ENCODE data around the gene KLHL4.
"Not testable (repeated sequence)": the region's sequence is repeated elsewhere in the genome, so short reads cannot be mapped to it uniquely, and the experiment has no call there.

KLHL4 gene

DNA sequence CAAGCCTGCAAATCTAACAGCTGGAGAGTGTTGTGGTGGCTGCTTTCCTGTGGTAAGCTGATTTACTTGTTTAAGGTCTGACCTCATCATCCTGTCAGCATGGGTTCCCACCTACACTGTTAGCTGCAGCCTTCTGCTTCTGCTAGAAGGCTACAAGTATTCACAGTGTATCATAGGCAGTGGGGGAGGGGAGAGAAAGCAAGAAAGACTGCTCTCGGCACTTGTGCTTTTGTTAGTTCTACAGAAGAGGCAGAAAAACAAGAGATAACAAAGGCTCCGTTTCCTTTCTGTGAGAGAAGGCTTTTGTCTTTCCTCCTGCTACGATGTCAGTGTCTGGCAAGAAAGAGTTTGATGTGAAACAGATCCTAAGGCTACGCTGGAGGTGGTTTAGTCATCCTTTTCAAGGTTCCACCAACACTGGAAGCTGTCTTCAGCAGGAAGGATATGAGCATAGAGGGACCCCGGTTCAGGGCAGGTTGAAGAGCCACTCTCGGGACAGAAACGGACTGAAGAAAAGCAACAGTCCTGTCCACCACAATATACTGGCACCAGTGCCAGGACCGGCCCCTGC lies at the start of gene KLHL4:
TSS of gene KLHL4 (plus strand) at position 232 of the 571 bp plus-strand sequence. CDS start at position 324, 92 bp downstream.
- no peak for DNase-seq (ENCODE audit: low spot score)

DNA sequence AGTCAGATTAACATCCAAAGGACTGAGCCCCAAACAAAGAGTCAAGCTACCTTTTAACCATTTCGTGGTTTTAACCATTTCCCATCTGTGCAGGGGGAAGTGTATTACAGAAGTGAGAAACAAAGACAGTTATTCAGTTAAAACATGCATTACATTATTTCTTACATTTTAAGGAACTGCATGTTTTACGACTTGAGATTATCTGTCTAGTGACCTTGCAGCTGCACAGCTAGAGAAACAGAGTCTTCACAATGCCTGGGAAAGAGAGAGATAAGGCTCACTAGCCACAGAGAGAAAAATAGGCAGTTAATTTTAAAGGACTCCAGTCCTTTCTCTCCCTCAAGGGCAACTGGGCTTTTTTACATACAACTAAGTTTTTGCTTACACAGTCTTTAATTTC lies 48.7 kb upstream of the KLHL4 start:
- DNase-seq (ENCODE audit: low spot score) = no peak

- no peak for DNase-seq (ENCODE audit: low spot score)
Observed at GRCh38 chrX:87475793-87476192, 41.8 kb upstream of the KLHL4 start.

- DNase-seq (ENCODE audit: low spot score) = not testable (repeated sequence)
Observed at GRCh38 chrX:87478703-87479102, 38.9 kb upstream of the KLHL4 start.

DNA sequence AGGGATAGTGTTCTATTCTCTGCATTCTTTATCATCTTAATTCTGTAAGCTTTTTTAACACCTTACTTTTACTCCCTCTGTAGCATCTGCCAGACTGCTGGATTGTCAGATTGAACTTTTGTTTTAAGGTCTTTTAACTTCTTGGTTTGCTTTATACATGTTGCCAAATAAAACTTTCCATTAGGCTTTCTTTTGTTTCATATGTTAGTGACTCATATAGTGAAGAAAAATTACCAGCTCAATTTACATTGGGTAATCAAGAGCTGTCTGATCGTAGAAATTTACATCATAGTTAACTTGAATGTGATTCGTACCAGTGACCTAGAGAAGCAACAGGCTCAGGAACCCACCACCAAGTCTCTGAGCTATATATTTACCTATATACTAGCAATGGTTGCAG lies 28.5 kb upstream of the KLHL4 start:
- no peak for DNase-seq (ENCODE audit: low spot score)

- DNase-seq (ENCODE audit: low spot score) = no peak
Observed at GRCh38 chrX:87515836-87516235, 1.8 kb upstream of the KLHL4 start.

- no peak for DNase-seq (ENCODE audit: low spot score)
Observed at GRCh38 chrX:87516717-87517121, 883 bp upstream of the KLHL4 start.

- no peak for DNase-seq (ENCODE audit: low spot score)
Observed at GRCh38 chrX:87518504-87518903, 902 bp downstream of the KLHL4 start.

GRCh38 chrX:87525771-87526229 lies 8.2 kb downstream of the KLHL4 start:
- no peak for DNase-seq (ENCODE audit: low spot score)

DNA sequence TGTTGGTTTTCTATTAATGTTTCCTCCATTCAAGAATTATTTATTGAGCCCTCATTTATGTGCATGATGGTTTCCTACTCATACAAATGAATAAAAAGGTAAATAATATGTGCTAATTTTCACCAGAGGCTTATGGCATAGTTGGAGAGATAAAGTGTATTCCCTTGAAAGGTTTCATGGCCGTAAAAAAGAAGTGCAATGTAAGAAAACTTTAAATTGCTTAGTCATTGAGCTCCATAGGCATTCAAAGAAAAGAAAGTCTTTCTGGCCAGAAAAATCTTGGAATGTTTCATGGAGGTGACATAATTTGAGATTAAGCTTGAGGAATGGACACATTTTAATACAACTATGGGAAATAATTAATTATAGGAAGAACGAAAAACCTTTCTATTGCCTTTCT lies 8.7 kb downstream of the KLHL4 start:
- no peak for DNase-seq (ENCODE audit: low spot score)

- no peak for DNase-seq (ENCODE audit: low spot score)
Observed at GRCh38 chrX:87528487-87528886, 10.9 kb downstream of the KLHL4 start.

DNA sequence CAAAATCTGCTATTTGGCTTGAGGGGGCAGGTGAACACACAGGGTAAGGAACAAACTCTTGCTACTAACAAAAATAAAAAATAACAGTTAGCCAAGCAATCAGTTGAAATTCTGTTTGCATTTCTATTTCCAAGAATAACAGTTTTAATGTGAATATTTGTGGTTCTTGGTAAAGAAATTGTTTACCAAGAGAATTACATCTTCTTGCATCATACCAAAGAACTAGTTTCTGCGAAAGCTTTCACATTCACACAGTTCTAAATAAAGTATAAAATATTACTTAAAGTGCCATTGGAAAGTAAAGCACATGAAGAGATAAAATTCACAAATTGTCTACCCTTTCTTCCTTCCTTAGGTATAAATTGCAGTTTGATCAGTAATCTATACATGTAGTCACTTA lies 54.4 kb downstream of the KLHL4 start:
- no peak for DNase-seq (ENCODE audit: low spot score)

GRCh38 chrX:87572901-87573300 lies 55.3 kb downstream of the KLHL4 start:
- no peak for DNase-seq (ENCODE audit: low spot score)

GRCh38 chrX:87578978-87579377 lies 61.4 kb downstream of the KLHL4 start:
- DNase-seq (ENCODE audit: low spot score) = no peak

DNA sequence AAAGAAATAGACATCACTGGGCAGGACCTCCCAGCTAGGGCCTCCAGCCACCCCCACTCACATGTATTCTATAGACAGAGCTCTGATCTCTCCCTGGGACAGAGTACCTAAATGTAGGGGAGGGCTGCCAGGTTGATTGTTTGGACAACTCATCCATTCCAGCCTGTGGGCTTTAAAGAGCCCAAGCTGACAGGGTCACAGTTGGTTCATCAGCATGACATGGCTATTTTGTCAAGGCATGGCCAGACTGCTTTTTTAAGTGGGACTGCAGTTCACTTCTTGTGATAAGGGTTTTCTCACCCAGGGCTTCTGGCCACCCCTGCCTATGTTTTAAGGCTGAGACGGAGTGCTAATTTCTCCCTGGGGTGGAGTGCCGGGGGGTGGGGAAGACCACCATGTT lies 63.3 kb downstream of the KLHL4 start:
- DNase-seq (ENCODE audit: low spot score) = no peak

GRCh38 chrX:87582453-87582852 lies 64.9 kb downstream of the KLHL4 start:
- DNase-seq (ENCODE audit: low spot score) = no peak

DNA sequence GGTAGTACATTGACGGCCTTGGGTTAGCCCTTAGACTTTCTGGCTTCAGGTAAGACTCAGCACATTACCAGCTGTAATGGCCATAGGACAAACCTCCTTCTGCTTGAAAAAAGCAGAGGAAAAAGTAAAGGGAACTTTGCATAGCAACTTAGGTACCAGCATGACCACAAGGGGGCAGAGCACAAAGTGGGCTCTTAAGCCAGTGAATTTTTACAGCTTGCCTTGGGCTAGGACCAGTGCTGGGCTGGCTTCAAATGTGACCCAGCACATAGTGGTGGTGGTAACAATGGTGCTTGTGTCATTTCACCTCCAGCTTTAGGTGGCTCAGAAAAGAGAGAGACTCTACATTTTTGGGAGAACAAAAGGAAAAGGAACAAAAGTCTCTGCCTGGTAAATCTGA lies 66.1 kb downstream of the KLHL4 start:
- peak; percentile 15 for DNase-seq (ENCODE audit: low spot score)

GRCh38 chrX:87616371-87616770 lies 98.8 kb downstream of the KLHL4 start:
- no peak for DNase-seq (ENCODE audit: low spot score)

- no peak for DNase-seq (ENCODE audit: low spot score)
Observed at GRCh38 chrX:87621697-87622096, 104.1 kb downstream of the KLHL4 start.

- no peak for DNase-seq (ENCODE audit: low spot score)
Observed at GRCh38 chrX:87626996-87627395, 109.4 kb downstream of the KLHL4 start.

- DNase-seq (ENCODE audit: low spot score) = no peak
Observed at GRCh38 chrX:87634361-87634760, 116.8 kb downstream of the KLHL4 start.

DNA sequence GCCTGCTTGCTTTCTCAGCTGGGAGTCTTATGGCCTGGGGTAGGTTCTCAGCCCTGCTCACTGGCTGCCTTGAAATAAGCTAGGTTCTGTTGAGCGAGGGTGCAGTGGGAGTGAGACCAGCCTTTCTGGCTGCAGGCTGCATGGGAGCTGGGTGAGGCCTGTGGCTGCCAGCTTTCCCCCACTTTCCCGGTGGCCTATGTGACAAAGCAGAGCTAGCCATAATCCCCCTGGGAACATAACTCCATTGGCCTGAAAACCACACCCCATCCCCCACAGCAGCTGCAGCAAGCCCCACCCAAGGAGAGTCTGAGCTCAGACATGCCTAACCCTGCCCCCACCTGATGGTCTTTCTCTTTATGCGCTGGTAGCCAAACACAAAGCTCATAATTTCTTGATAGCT lies 118.9 kb downstream of the KLHL4 start:
- DNase-seq (ENCODE audit: low spot score) = no peak

DNA sequence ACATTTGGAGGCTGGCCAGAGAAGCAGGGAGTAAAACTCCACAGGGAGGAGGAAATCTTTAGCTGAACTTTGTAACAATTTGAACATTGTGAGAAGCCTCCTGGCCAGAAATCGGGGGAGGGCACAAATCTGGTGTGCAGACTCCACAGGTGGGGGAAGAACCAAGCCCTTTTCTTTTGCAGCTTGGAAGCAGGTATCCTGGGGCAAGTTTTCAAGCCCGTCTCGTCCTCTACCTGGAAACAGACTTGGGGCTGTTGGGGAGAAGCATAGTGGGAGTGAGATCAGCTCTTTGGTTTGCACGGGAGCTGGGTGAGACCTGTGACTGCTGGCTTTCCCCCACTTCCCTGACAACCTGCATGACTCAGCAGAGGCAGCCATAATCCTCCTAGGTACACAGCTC lies 123.8 kb downstream of the KLHL4 start:
- not testable (repeated sequence) for DNase-seq (ENCODE audit: low spot score)

GRCh38 chrX:87661761-87662160 lies 144.2 kb downstream of the KLHL4 start:
- no peak for DNase-seq (ENCODE audit: low spot score)

GRCh38 chrX:87663421-87663820 lies 145.8 kb downstream of the KLHL4 start:
- DNase-seq (ENCODE audit: low spot score) = no peak
